Mesenchymal stem cell (in vitro differentiated cells and primary cell): Measurements from ENCODE around the gene EGFL8.

Experiments
- DNase-seq: peaks from one replicate; pipeline ENCODE4 v3.0.0-alpha.2; 2013
- H2AFZ ChIP-seq: one replicate; pipeline ENCODE4 v1.6.1; 2013; ENCODE audit warnings: low read depth, mild to moderate bottlenecking, control low read depth, inconsistent platforms, low read length, moderate library complexity
- H2AK5ac ChIP-seq: 2 replicates; pipeline ENCODE4 v1.6.1; 2013; ENCODE audit warnings: low read length, moderate library complexity, mild to moderate bottlenecking, inconsistent platforms; ENCODE audit not compliant: severe bottlenecking
- H2BK120ac ChIP-seq: one replicate; pipeline ENCODE4 v1.6.1; 2013; ENCODE audit warnings: low read depth, mild to moderate bottlenecking, inconsistent platforms, low read length, moderate library complexity
- H2BK12ac ChIP-seq, 2 experiments: one replicate each; pipeline ENCODE4 v1.6.1; 2013; ENCODE audit warnings: inconsistent platforms in 2 of 2, low read length in 2 of 2, mild to moderate bottlenecking in 2 of 2, moderate library complexity in 2 of 2, control low read depth in 1 of 2
- H2BK15ac ChIP-seq: one replicate; pipeline ENCODE4 v1.6.1; 2013; ENCODE audit warnings: mild to moderate bottlenecking, low read depth, inconsistent platforms; ENCODE audit not compliant: poor library complexity, severe bottlenecking
- H2BK5ac ChIP-seq: 2 replicates; pipeline ENCODE4 v1.6.1; 2013; ENCODE audit warnings: low read depth, mild to moderate bottlenecking, low read length, control low read depth, inconsistent platforms; ENCODE audit not compliant: poor library complexity, severe bottlenecking
- H3K14ac ChIP-seq, 2 experiments: one replicate each; pipeline ENCODE4 v1.6.1; 2013; ENCODE audit warnings: inconsistent platforms in 2 of 2, low read length in 2 of 2, control low read depth in 1 of 2, mild to moderate bottlenecking in 1 of 2, moderate library complexity in 1 of 2
- H3K18ac ChIP-seq, 2 experiments: one replicate each; pipeline ENCODE4 v1.6.1; 2013; ENCODE audit warnings: inconsistent platforms in 2 of 2, low read length in 2 of 2, control low read depth in 1 of 2, low read depth in 1 of 2, mild to moderate bottlenecking in 1 of 2
- H3K23ac ChIP-seq, 2 experiments: one replicate each; pipeline ENCODE4 v1.6.1; 2013; ENCODE audit warnings: inconsistent platforms in 2 of 2, low read length in 2 of 2, mild to moderate bottlenecking in 2 of 2, moderate library complexity in 2 of 2, control low read depth in 1 of 2
- H3K27ac ChIP-seq: 2 replicates; pipeline ENCODE4 v1.5.1; 2013; ENCODE audit warnings: mild to moderate bottlenecking, moderate library complexity, low read length, control low read depth, inconsistent platforms; ENCODE audit not compliant: poor library complexity, severe bottlenecking
- H3K27me3 ChIP-seq, 2 experiments: 2 replicates each; pipeline versions ENCODE4 v1.6.1 to v1.7.0; 2013; ENCODE audit warnings: low read length in 2 of 2, mild to moderate bottlenecking in 2 of 2, moderate library complexity in 2 of 2, control low read depth in 1 of 2, inconsistent platforms in 1 of 2; ENCODE audit not compliant: control insufficient read depth in 1 of 2, insufficient read depth in 1 of 2
- H3K36me3 ChIP-seq, 2 experiments: 2 replicates each; pipeline versions ENCODE4 v1.6.1 to v1.7.0; 2013; ENCODE audit warnings: low read length in 2 of 2, control low read depth in 1 of 2, inconsistent platforms in 1 of 2, low read depth in 1 of 2, mild to moderate bottlenecking in 1 of 2; ENCODE audit not compliant: insufficient read depth in 2 of 2, control insufficient read depth in 1 of 2
- H3K4ac ChIP-seq, 2 experiments: one replicate each; pipeline ENCODE4 v1.6.1; 2013; ENCODE audit warnings: inconsistent platforms in 2 of 2, low read length in 2 of 2, mild to moderate bottlenecking in 2 of 2, moderate library complexity in 2 of 2, control low read depth in 1 of 2, low read depth in 1 of 2
- H3K4me1 ChIP-seq: 2 replicates; pipeline ENCODE4 v1.6.1; 2013; ENCODE audit warnings: low read depth, low read length, control low read depth; ENCODE audit not compliant: control insufficient read depth, insufficient read depth
- H3K4me2 ChIP-seq: 2 replicates; pipeline ENCODE4 v1.6.1; 2013; ENCODE audit warnings: low read length, mild to moderate bottlenecking, inconsistent platforms; ENCODE audit not compliant: poor library complexity, severe bottlenecking
- H3K4me3 ChIP-seq, 2 experiments: 2 replicates each; pipeline versions ENCODE4 v1.5.1 to v1.7.0; 2013; ENCODE audit warnings: low read length in 2 of 2, mild to moderate bottlenecking in 2 of 2, control low read depth in 1 of 2, low read depth in 1 of 2; ENCODE audit not compliant: insufficient read depth in 1 of 2
- H3K79me1 ChIP-seq: replicated peaks from 2 replicates; pipeline ENCODE4 v1.6.1; 2013; ENCODE audit warnings: mild to moderate bottlenecking, control low read depth, low read length, inconsistent platforms; ENCODE audit not compliant: poor library complexity, severe bottlenecking
- H3K9ac ChIP-seq: 2 replicates; pipeline ENCODE4 v1.7.0; 2013; ENCODE audit warnings: mild to moderate bottlenecking, low read length, moderate library complexity
- H3K9me3 ChIP-seq: 2 replicates; pipeline ENCODE4 v1.7.0; 2013; ENCODE audit warnings: mild to moderate bottlenecking, low read length; ENCODE audit not compliant: control insufficient read depth
- H4K8ac ChIP-seq: one replicate; pipeline ENCODE4 v1.6.1; 2013; ENCODE audit warnings: inconsistent platforms, mild to moderate bottlenecking, low read length, moderate library complexity
- H4K91ac ChIP-seq: one replicate; pipeline ENCODE4 v1.6.1; 2013; ENCODE audit warnings: mild to moderate bottlenecking, low read length, inconsistent platforms
- WGBS: methylation state at CpG from one replicate; pipeline ENCODE4 v1.1.7; 2013; ENCODE audit warnings: mixed read lengths; 5-methylcytosine and 5-hydroxymethylcytosine counted together

The EGFL8 gene

GRCh38 chr6:32166411-32167061 is 2.1 kb downstream of the EGFL8 start:
- Histone ChIP-seq H3K18ac (no peak overlapping the region), H3K27me3 (no peaks in the 10 kb centered on the region), H3K4me2 (no peak overlapping the region), H3K9me3 (no peaks in the 10 kb centered on the region), H3K14ac (no peak overlapping the region), H4K8ac (no peak overlapping the region), H2BK12ac (no peak overlapping the region), H3K4me3 (no peak overlapping the region), H3K79me1 (peaks cover 21% of the 10 kb centered on the region), H3K23ac (no peak overlapping the region), H3K9ac (no peak overlapping the region), H2BK120ac (no peak overlapping the region), H4K91ac (no peak overlapping the region), H3K4ac (no peak overlapping the region), H2AFZ (no peak overlapping the region), H3K36me3 (peaks cover 77 to 81% of the 10 kb centered on the region in 2 experiments), H2BK15ac (no peak overlapping the region), H3K4me1 (peaks cover 8% of the 10 kb centered on the region), H2AK5ac (no peak overlapping the region), H2BK5ac (no peak overlapping the region), H3K27ac (no peak overlapping the region)
- WGBS, result 91% methylated on average over 30 of the region's 30 CpGs
- DNase-seq, result no peak

- Histone ChIP-seq H3K18ac (no peak overlapping the region), H3K36me3 (peaks cover 77 to 78% of the 10 kb centered on the region in 2 experiments), H2BK15ac (no peak overlapping the region), H3K4me1 (peaks cover 8% of the 10 kb centered on the region), H3K27ac (no peak overlapping the region), H3K4me3 (no peak overlapping the region), H3K79me1 (peaks cover 21% of the 10 kb centered on the region), H3K4ac (no peak overlapping the region), H3K4me2 (no peak overlapping the region), H2AFZ (no peak overlapping the region), H2BK12ac (no peak overlapping the region), H2BK120ac (no peak overlapping the region), H3K9ac (no peak overlapping the region), H4K91ac (peak overlapping the region; percentile 5), H3K9me3 (no peaks in the 10 kb centered on the region), H3K27me3 (no peaks in the 10 kb centered on the region), H2AK5ac (no peak overlapping the region), H3K23ac (no peak overlapping the region), H3K14ac (no peak overlapping the region), H4K8ac (no peak overlapping the region), H2BK5ac (no peak overlapping the region)
- 96% methylated on average over 32 of the region's 32 CpGs for WGBS
- no peak for DNase-seq
These were observed 2.9 kb downstream of the EGFL8 start for GRCh38 chr6:32167154-32167760.

GRCh38 chr6:32167761-32168262 is 3.4 kb downstream of the EGFL8 start:
- H4K91ac ChIP-seq, result no peak overlapping the region
- H3K4ac ChIP-seq, result no peak overlapping the region
- no peak overlapping the region for H2BK15ac ChIP-seq
- no peak overlapping the region for H2BK5ac ChIP-seq
- no peak overlapping the region for H4K8ac ChIP-seq
- no peak overlapping the region for H3K4me3 ChIP-seq
- no peak overlapping the region for H3K14ac ChIP-seq
- H3K4me1 ChIP-seq, result peaks cover 8% of the 10 kb centered on the region
- no peaks in the 10 kb centered on the region for H3K9me3 ChIP-seq
- no peak overlapping the region for H3K4me2 ChIP-seq
- H3K18ac ChIP-seq, result no peak overlapping the region
- no peak overlapping the region for H3K23ac ChIP-seq
- 92% methylated on average over 6 of the region's 6 CpGs for WGBS
- H3K36me3 ChIP-seq, result peaks cover 72 to 73% of the 10 kb centered on the region in 2 experiments
- H2AFZ ChIP-seq, result no peak overlapping the region
- H2AK5ac ChIP-seq, result no peak overlapping the region
- peaks cover 21% of the 10 kb centered on the region for H3K79me1 ChIP-seq
- no peak overlapping the region for H3K27ac ChIP-seq
- no peaks in the 10 kb centered on the region for H3K27me3 ChIP-seq
- H2BK12ac ChIP-seq, result no peak overlapping the region
- H3K9ac ChIP-seq, result no peak overlapping the region
- no peak for DNase-seq
- no peak overlapping the region for H2BK120ac ChIP-seq

- Histone ChIP-seq H2AFZ (no peak overlapping the region), H2AK5ac (no peak overlapping the region), H2BK15ac (no peak overlapping the region), H3K14ac (no peak overlapping the region), H4K91ac (no peak overlapping the region), H3K9ac (no peak overlapping the region), H3K79me1 (peaks cover 20% of the 10 kb centered on the region), H3K27ac (no peak overlapping the region), H3K4me3 (no peak overlapping the region), H3K36me3 (peaks cover 66 to 67% of the 10 kb centered on the region in 2 experiments), H2BK5ac (no peak overlapping the region), H3K4me1 (peaks cover 12% of the 10 kb centered on the region), H3K4me2 (no peak overlapping the region), H2BK12ac (no peak overlapping the region), H3K4ac (no peak overlapping the region), H3K18ac (no peak overlapping the region), H3K9me3 (no peaks in the 10 kb centered on the region), H3K23ac (no peak overlapping the region), H4K8ac (no peak overlapping the region), H2BK120ac (no peak overlapping the region), H3K27me3 (no peaks in the 10 kb centered on the region)
- DNase-seq, result no peak
- 98% methylated on average over 1 of the region's 2 CpGs for WGBS
These were observed 4.0 kb downstream of the EGFL8 start for GRCh38 chr6:32168350-32168749.
